Activated CD8-positive, alpha-beta memory T cell treated with anti-CD3 and anti-CD28 coated beads for 24 hours (primary cell): Measurements from ENCODE around the gene CLDN6.
A peak's percentile ranks its signal among the peaks of the same experiment; 100 is the strongest.

Source experiments
- DNase-seq: peaks from one replicate; pipeline ENCODE4 v3.0.0-alpha.2; 2020

Gene CLDN6

DNA sequence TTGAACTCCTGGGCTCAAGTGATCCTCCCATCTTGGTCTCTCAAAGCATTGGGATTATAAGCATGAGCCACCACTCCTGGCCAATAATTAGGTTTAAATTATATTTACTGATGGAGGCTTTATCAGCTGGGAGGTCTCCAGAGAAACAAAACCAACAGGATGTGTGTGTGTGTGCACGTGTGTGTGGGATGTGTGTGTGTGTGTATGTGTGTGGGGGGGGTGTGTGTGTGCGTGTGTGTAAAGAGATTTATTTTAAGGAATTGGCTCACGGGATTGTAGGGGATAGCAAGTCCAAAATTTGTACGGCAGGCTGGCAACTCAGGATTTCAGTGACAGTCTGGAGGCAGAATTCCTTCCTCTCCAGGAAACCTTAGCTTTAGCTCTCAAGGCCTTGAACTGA, 33.0 kb upstream of the CLDN6 start:
- DNase-seq = no peak

DNA sequence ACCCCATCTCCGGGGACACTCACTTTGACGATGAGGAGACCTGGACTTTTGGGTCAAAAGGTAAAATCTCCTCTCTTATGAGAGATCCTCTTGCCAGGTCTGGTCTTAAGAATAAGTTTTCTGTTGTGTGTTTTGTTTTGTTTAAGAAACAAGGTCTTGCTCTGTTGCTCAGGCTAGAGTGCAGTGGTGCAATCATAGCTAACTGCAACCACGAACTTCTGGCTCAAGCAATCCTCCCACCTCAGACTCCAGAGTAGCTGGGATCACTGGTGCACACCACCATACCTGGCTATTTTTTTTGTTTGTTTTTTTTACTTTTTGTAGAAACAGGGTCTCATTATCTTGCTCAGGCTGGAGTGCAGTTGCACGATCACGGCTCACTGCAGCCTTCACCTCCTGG, 32.5 kb upstream of the CLDN6 start:
- no peak for DNase-seq

DNA sequence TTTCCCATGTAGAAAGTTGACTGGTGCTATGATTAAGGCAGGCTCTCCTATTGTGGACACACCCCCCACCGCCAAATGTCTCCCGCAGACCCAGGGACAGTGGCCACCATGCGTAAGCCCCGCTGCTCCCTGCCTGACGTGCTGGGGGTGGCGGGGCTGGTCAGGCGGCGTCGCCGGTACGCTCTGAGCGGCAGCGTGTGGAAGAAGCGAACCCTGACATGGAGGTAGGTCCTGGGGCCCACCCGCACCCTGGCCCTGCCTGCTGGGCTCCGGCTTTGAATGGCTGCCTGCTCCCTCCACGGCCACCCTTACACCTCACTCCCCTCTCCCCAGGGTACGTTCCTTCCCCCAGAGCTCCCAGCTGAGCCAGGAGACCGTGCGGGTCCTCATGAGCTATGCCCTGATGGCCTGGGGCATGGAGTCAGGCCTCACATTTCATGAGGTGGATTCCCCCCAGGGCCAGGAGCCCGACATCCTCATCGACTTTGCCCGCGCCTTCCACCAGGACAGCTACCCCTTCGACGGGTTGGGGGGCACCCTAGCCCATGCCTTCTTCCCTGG, 32.0 kb upstream of the CLDN6 start:
- DNase-seq = no peak

DNA sequence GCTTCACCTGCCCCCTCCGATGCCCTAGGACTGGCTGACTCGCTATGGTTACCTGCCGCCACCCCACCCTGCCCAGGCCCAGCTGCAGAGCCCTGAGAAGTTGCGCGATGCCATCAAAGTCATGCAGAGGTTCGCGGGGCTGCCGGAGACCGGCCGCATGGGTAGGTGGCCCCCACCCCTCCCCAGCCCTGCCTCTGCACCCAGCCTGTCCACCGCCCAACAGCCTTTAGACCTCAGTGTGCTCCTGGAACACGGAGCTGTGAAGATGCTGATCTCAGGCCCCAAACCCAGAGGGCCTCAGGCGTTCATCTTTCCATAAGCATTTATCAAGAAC, 29.4 kb upstream of the CLDN6 start:
- no peak for DNase-seq

DNA sequence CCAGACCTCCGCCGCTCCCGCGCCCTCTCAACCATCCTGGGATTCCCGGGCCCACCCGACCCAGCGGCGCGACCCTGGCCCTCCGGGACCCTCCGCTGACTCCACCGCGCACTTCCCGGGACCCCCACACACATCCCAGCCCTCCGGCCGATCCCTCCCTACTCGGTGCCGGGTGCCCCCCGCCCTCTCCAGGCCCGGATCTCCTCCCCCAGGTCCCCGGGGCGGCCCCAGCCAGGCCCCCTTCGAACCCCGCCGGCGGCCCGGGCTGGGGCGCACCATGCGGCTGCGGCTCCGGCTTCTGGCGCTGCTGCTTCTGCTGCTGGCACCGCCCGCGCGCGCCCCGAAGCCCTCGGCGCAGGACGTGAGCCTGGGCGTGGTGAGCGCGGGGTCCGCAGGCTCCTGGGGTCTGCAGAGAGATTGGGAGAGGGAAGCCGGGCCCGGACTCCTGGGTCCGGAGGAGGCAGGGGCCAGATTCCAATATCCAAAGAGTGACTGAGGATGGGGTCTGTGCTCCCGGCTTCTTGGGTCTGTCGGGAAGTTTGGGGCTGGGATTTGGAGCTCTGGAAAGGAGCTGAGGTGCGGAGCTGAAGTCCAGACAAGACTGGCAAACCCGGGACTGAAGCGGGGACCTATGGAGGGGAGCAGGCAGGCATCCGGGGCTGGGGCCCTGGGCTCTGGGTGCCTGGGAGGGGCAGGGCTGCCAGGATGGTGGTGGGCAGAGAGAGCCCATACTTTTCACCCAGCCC, 28.8 kb upstream of the CLDN6 start:
- DNase-seq = no peak

DNA sequence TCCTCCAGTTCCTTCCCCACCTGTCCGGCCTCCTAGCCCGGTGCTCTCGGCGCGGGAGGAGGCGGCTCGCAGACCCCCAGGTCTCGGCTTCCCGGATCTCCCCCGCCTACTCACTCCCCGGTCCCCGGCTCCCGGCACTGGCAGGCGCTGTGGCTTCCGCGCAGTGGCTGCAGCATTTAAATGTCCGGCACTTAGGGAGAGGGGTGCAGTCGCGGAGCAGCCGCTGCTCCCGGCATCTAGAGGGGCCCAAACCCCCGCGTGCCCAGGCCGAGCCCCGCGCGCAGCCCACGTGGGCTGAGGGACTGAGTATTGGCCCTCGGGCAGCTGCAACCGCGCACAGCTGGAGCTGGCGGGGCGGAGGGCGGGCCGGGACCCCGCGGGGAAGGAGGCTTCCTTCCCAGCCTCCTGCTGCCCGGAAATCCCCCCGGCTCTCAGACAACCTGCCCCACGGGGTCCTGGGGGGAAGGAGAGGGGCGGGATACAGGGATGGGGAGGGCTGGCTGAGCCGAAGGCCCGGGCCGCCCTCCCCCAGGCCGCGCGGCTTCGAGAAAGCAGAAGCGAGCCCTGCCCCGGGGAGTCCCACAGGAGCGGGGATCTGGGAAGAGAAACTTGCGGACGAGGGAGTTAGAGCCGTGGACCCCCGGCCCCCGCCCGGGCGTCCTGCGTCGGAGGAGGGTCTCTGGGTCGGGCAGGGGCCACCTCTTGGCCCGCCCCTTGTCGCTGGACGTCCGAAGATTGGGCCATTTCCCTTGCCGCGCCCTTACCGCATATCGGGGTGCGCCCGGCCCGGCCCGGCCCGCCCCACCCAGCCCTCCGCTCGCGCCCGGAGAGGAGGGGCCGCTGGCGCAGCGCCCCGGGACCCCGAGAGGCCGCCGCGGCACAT, 28.0 kb upstream of the CLDN6 start, which contains the start of gene MMP25:
TSS of gene MMP25 (plus strand) at position 804 of the 883 bp plus-strand sequence. CDS start 357 bp downstream, outside the sequence.
- peak; percentile 69 for DNase-seq

DNA sequence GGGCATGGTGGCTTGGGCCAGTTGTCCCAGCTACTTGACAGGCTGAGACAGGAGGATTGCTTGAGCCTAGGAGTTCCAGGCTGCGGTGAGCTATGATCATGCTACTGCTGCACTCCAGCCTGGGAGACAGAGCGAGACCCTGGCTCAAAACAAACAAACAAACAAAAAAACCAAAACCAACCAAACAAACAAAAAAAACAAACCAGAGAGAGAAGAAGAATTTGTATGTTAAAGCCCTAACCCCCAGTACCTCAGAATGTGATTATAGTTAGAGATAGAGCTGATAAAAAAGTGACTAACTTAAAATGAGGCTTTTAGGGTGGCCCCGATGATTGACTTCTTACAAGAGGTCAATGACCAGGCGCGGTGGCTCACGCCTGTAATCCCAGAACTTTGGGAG, 26.7 kb upstream of the CLDN6 start:
- DNase-seq = no peak

DNA sequence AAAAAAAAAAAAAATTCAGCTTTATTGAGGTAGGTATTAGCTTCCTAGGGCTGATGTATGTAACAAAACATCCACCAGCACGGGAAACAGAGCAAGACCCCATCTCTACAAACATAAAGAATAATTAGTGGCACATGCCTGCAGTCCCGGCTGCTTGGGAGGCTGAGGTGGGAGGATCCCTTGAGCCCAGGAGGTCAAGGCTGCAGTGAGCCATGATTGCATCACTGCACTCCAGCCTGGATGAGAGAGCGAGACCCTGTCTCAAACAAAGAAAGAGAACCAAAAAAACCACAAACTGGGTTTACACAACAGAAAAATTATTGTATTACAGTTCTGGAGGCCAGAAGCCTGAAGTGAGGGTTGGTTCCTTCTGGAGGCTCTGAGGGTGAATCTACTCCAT, 24.4 kb upstream of the CLDN6 start:
- no peak for DNase-seq

DNA sequence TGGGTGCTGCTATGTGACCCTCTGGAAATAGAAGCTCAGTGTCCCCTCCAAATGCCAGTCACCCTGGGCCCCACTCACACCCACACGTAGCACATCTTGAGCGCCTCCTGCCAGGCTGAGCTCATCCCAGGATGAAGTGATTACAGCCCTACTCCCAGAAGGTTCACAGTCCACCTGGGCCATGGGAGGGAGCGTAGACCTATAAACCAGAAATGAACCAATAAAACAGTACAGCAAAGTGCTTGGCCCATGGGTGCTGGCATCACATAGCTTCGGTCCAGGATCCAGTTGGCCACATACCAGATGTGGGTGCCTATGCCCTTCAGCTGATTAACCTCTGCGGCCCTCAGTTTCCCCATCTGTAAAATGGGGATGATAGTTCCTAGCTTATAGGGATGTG, 20.9 kb upstream of the CLDN6 start:
- DNase-seq = no peak

DNA sequence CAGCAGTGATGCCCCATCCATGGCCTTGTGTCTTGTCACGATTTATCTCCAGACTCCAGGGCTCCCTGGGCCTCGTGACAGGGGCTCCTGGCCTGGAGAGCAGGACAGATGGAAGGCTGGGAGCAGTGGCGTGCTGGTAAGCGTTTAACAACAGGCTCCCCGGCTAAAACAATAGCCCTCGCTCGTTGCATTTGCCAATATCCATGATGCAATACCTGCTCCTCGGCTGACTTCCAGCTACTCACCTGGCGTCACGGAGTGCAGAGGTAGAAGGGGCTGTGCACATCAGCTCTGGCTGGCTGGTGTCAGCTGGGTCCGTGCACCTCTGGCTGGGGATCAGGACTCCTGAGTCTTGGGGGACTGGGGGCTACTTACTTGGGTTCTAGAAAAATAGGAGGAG, 20.3 kb upstream of the CLDN6 start:
- no peak for DNase-seq

DNA sequence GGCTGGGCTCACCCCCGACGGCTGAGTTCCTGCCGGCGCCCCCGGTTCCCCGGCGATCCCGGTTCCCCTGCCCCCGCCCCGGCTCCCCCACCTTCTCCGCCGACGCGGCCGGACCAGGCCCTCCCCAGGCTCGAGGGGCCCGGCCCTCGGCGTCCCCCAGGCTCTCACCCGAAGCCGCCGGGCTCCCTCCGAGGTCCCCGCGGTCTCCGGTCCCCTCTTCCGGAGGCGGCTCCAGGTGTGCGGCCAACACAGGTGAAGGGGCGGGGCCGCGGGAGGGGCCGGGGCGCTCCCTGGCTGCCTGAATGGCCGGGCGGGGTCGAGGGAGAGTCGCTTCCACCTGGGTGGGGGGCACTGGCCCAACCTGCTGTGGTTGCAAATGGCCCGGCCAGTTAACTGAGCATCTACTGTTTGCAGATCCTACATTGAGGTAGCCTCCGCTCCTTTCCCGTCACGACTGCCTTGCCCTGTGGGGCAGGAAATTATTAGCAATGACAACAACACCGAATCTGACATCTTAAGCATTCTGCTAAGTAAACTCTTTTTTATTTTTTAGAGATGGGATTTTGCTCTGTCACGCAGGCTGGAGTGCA, 18.8 kb upstream of the CLDN6 start, which contains the start of gene BICDL2:
TSS of gene BICDL2 (minus strand) at position 219 of the 590 bp plus-strand sequence. CDS start 1,448 bp downstream, outside the sequence.
- DNase-seq = no peak

DNA sequence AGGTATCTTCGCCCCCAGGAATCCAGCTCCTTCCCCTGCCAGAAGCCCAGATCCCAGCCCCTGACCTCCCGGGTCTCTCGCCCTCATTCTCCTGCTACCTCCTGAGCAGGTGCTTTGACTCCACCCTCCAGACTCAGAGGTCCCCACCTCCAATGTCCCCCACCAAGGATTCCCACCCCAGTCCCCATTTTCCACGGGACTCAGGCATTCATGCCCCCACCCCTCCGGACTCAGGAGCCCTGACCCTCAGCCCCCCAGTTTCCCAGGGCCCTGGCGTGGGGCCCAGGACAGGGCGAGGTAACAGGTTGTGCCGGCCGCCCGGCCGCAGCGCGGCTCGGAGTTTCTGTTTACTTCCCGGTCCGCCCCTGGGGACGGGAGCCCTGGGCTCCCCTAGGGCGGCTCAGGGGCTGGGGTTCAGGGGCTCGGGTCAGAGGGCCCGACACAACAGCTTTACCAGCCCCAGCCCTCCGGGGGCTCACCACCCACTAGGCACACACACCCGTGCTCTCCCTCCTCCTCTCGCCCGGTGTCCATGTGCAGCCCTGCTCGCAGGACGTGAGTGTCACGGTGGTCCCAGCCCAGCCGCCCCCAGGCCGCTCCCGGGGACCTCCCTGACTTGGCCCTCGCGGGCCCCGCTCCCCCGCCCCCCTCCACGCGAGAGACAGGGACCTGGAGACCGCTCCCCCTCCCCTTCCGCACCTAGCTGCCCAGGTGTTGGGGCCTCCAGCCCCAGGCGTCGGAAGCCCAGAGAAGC, 18.2 kb upstream of the CLDN6 start:
- no peak for DNase-seq

DNA sequence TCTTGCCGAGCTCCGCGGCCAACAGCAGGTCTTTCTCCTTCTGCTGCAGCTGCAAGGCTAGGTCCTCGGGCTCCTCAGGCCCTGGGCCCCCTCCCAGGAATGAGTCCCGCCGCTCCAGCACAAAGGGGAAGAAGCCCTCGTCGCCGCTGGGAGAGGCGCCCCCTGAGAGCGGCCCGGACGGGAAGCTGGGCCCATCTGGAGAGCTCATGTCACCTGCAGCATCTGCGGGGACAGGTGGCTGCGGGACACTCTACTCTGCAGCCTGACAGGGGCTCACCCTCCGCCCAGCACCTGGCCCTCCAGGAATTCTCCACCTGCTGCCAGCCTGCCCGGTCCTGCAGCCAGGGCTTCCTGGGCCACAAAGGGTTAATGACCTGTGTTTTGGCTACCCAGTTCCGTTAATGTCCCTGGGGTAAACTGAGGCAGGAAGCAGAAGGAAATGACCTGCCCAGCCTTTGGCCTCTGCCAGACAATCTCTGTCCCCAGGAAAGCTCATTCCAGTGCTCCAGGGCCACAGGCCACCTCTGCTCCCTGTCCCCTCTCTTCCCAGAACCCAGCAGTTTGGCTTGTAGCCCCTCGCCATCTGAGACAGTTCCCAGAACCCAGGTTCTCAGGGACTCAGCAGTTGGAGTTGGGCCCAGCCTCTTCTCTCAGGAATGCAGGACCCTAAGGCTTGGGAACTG, 17.4 kb upstream of the CLDN6 start:
- DNase-seq = no peak

DNA sequence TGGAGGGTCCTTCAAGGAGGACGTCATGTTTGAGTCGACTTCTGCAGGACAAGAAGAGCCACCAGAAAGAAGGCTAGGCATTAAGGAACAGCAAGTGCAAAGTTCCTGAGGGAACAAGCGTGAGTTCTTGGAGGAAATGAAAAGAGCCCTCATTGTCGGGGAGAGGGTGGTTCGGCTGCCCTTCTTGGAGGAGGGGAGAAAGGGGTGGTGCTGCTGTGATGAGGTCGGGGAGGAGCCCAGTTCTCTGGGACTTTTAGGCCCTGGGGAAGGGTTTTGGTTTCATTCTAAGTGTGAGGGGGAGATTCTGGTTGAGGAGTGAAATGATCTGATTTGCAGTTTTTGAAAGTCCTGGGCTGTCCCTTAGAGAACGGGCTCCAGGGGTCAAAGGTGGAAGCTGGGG, 14.6 kb upstream of the CLDN6 start:
- no peak for DNase-seq

DNA sequence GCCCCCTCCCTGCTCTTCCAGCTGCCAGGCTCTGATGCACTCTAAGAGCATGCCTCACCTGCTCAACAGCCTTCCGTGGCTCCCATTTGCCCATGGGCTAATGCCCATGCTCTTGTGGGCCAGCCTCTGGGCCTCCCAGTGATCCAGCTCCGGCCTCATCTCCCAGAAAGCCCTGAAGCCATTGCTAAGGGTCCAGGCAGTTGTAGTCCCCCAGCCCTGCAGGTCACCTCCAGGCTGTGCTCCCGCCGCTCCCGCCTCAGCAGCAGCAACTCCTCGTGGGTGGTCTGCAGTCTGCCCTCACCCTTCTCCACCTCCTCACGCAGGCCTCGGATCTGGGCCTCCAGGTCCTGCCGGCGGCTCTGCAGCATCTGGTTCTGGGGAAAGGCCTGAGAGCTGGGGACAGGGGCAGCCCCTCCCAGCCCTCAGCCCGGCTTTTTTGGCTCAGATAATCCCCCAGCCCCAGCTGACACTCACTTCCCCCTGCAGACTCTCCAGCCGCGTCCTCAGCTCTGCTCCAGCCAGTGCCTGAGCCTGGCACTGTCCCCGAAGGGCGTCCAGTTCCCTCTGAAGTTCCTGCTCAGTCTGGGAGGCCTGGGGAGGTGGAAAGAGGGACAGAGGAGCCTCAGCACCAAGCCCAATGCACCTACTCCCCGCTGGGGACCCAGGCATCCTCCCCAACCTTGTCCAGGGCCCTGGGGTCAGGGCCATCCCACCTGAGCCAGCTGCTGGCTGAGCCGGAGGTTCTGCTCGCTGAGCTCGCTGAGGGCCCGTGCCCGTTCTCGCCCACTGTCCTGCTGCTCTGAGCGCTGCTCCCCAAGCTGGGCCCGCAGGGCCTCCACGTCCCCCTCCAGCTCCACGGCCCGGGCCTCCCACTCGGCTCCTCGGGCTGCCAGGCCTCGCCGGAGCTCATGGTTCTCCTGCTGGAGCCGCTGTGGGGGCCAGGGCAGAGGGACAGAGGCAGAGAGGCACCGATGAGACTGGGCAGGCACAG, 12.5 kb upstream of the CLDN6 start:
- DNase-seq = no peak

DNA sequence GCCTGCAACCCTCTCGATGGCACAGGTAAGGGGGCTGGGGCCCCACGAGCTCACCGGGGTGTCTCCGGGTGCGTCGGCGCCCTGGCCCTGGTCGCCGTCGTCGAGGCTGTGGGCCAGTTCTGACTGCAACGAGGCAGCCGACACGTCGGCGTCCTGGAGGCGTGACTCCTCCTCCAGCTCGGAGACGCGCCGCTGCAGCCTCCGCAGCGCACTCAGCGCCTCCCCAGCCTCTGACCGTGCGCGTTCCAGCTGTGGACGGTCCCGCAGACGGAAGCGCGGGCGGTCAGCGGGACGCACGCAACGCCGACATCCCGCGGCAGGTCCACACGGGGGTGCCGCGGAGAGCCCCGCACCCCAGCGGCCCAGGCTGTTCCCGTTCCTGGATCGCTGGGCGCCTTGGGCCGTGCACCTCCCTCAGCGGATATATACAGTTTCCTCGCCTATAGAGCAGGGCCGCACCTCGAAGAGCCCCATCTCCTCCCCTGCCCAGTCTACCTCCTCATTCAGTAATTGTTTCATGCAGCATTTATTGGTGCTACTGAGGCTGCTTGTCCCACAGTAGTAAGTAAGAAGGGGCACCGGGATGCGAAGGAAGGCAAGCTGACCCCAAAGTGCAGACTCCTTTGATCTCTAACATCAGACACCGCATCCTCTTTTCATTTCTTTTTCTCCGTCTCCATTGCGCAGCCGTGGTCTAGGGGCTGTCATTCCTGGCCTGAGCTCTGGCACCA, 11.7 kb upstream of the CLDN6 start:
- peak; percentile 69 for DNase-seq

DNA sequence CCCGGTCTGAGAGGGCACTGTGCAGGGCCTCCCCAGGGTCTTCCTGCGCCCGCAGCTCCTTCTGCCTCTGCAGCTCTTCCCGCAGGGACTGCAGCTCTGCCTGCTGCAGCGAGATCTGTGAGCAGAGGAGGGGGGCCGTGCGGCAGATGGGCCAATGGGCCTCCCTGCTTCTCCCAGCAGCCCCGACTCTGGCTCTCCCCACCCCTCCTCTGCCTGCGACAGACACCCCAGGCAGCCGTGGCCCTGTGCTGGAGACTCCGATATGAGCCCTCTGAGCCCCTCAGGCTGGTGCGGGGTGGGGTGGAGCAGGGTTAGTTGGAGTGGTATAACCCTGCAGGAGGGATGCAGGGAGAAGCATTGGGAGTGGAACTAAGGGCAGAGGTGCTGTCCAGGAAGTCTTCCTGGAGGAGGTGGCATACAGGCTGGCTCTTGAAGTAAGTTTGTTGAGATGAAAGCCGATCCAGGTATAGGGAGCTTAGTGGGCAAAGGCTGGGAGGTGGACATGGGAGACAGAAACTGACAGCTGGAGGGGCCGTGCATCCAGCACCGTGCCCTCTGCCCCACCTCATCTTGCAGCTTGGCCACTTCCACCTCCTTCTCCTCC, 10.8 kb upstream of the CLDN6 start:
- peak; percentile 68 for DNase-seq

DNA sequence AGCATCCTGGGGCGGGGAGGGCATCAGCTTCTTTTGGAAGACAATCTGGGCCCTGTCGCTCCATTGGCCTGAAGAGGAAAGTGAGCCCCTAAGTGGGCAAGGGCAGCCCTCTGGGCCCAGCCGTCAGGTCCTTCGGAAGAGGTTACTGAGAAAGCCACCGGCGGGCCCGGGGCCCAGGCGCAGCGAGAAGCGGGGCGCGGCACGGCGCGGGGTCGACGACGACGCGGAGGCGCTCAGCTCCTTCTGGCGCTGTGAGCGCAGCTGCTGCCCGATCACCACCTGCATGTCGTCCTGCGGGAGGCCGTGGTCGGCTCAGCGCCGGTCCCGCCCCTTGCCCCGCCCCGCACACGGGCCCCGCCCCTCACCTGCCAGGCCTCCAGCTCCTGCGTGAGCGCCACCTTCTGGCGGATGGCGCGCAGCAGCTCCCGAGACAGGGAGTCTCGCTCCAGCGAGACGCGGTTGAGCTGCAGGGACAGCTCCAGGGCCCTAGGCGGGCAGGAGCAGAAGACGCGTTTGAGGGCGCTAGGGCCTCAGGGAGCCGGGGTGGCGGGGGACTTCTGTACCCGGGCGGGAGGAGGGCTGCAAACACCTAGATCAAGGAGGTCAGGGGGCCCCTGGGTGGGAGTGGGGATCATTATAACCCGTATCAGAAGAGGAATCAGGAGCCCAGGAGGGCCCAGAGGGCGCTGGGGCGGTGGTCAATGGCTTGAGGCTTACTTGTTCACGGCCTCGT, 10.2 kb upstream of the CLDN6 start:
- DNase-seq = peak; percentile 95

DNA sequence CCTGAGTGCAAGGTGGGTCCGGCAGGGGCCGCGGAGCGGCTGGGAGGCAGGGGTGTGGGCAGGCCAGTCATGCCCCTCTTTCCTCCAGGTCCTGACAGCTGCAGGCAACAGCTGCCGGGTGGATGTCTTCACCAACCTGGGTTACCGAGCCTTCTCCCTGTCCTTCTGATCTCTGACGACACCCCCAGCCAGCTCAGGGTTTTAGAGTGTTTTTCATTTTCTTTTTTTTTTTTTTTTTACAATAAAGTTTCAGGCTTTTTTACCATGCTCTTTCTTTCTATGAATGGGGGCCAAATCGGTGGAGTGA, 9.5 kb upstream of the CLDN6 start:
- no peak for DNase-seq
